Spleen (tissue), 11 donors: ENCODE results near the gene CREM. TPM values are rescaled to one million over a fixed set of nuclear protein-coding genes. Genes with fewer than 3 reads are reported as not detected.

Source experiments
- DNase-seq: peaks from one replicate; pipeline ENCODE4 v3.0.0-alpha.2; 2020
- H3K27ac ChIP-seq, 8 donors: fragments of 200-600 bp; sonication (generic) in 7 of 8; 1 replicate in 4 of 8; 2 replicates in 4 of 8; pipeline versions ENCODE4 v1.5.0 to v1.8.0; 2016 to 2021; ENCODE audit warnings: inconsistent platforms in 4 of 8, mild to moderate bottlenecking in 4 of 8, moderate library complexity in 1 of 8
- H3K27me3 ChIP-seq, 7 donors: fragments of 200-600 bp; sonication (generic) in 6 of 7; replicated peaks in 1 of 7; 1 replicate in 4 of 7; 2 replicates in 3 of 7; pipeline versions ENCODE4 v1.5.0 to v1.8.0; 2016 to 2021; ENCODE audit warnings: inconsistent platforms in 3 of 7, mild to moderate bottlenecking in 1 of 7
- H3K36me3 ChIP-seq, 6 donors: fragments of 200-600 bp; sonication (generic) in 5 of 6; 1 replicate in 4 of 6; 2 replicates in 2 of 6; pipeline versions ENCODE4 v1.5.0 to v1.8.0; 2016 to 2021; ENCODE audit warnings: inconsistent platforms in 2 of 6
- H3K4me1 ChIP-seq, 6 donors: fragments of 200-600 bp; sonication (generic) in 5 of 6; 1 replicate in 3 of 6; 2 replicates in 3 of 6; pipeline versions ENCODE4 v1.5.0 to v1.8.0; 2016 to 2021; ENCODE audit warnings: inconsistent platforms in 3 of 6
- H3K4me3 ChIP-seq, 8 donors: fragments of 200-600 bp; sonication (generic) in 7 of 8; 1 replicate in 4 of 8; 2 replicates in 4 of 8; pipeline versions ENCODE4 v1.5.0 to v1.8.0; 2016 to 2021; ENCODE audit warnings: inconsistent platforms in 4 of 8, mild to moderate bottlenecking in 4 of 8, moderate library complexity in 2 of 8
- H3K9me3 ChIP-seq, 8 donors: fragments of 200-600 bp; sonication (generic) in 7 of 8; 1 replicate in 4 of 8; 2 replicates in 4 of 8; pipeline versions ENCODE4 v1.5.0 to v1.8.0; 2016 to 2021; ENCODE audit warnings: inconsistent platforms in 4 of 8
- POLR2A ChIP-seq, 3 donors: fragments of 450-650 bp; IDR thresholded peaks; one replicate each; pipeline ENCODE4 v1.5.1; 2017; ENCODE audit warnings: antibody characterized with exemption in 3 of 3, mild to moderate bottlenecking in 1 of 3
- POLR2AphosphoS5 ChIP-seq, 3 donors: sonication (generic); formaldehyde crosslinking; IDR thresholded peaks; one replicate each; pipeline ENCODE4 v1.5.1; 2017; ENCODE audit warnings: antibody characterized with exemption in 3 of 3
- whole genome bisulfite sequencing, 5 donors: extraction: QIAGEN DNeasy Blood & Tissue Kit in 3 of 5; methylation state at CpG; one replicate each; pipeline versions ENCODE4 v1.1.5 to v1.1.7; 2013 to 2018; 5-methylcytosine and 5-hydroxymethylcytosine counted together
- intact Hi-C: fragments of 100-400 bp; cut with DNase I; formaldehyde crosslinking; loops from one replicate; pipeline ENCODE4 v1.15.0; 2023; ENCODE audit warnings: low total_unique reads
- polyA plus RNA-seq, 3 donors: library from polyadenylated mRNA; stranded (reverse); fragments of 200-250 nt; gene quantifications; one replicate each; pipeline ENCODE4 v1.2.1, GENCODE V29; 2013
- total RNA-seq, 7 donors: library from RNA; depleted of rRNA in 3 of 7; stranded (reverse); fragments of >200 nt in 3 of 7; fragmentation: NEBNext Ultra II Directional in 4 of 7; extraction: Animal tissue kit (Norgen Biotek cat#: 25700) in 4 of 7; gene quantifications; one replicate each; pipeline versions ENCODE4 v1.1.0 to v1.2.1, GENCODE V29; 2016 to 2021
- TF ChIP-seq, protein P1 (sequence below), 11 experiments: fragments of 200-600 bp in 7 of 11; fragments of 450-650 bp in 4 of 11; sonication (generic) in 4 of 11; IDR thresholded peaks in 8 of 11; conservative IDR thresholded peaks in 3 of 11; 1 replicate in 7 of 11; 2 replicates in 4 of 11; pipeline versions ENCODE4 v1.4.0 to v1.8.0; 2016 to 2021; ENCODE audit warnings: antibody characterized with exemption in 11 of 11, inconsistent platforms in 4 of 11, mild to moderate bottlenecking in 1 of 11
- donor health status: healthy with polysubstance abuse.
- donor health status: DM: no; HTN: no; CAD: no; lungs with moderate emphysema.
- donor health status: DM: no; HTN: no; CAD: no.
- donor health status: Bipolar disorder and iron deficiency.
- donor health status: healthy.
- donor health status: DM: no; HTN: no; CAD: no.
- donor health status: DM: yes; HTN: yes; CAD: no.

CREM gene
- total and polyA plus RNA-seq, 10 donors = 24.8 to 65.4 (median 41.2) TPM

DNA sequence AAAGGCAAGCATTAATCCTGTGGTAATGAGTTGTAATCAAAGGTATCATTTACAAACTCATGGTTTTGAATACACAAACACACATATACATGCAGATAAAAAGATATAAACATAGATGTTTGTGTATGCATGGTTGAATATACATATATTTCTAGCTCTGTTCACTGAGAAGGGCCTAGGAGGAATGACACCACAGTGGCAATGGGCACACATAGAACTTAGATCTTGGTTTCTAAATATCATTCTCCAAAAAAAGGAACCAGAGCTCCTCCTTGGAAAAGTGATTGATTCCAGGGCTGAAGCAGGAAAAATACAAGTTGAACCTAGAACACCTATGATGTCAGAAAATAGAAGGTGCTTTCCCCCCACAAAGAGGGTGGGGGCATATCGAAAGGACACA is 43.4 kb upstream of the CREM start:
- no peak overlapping the region for H3K4me3 ChIP-seq
- no peak for DNase-seq
- H3K27ac ChIP-seq = no peak overlapping the region
- H3K4me1 ChIP-seq = peaks cover 11 to 59% (median 31%) of the 10 kb centered on the region in 6 donors
- intact Hi-C loops = no loop called here
- TF ChIP-seq POLR2A (IDR thresholded peaks at IDR 0.05) (no peak), POLR2AphosphoS5 (IDR thresholded peaks at IDR 0.05) (no peak)
- TF ChIP-seq, protein P1, sequence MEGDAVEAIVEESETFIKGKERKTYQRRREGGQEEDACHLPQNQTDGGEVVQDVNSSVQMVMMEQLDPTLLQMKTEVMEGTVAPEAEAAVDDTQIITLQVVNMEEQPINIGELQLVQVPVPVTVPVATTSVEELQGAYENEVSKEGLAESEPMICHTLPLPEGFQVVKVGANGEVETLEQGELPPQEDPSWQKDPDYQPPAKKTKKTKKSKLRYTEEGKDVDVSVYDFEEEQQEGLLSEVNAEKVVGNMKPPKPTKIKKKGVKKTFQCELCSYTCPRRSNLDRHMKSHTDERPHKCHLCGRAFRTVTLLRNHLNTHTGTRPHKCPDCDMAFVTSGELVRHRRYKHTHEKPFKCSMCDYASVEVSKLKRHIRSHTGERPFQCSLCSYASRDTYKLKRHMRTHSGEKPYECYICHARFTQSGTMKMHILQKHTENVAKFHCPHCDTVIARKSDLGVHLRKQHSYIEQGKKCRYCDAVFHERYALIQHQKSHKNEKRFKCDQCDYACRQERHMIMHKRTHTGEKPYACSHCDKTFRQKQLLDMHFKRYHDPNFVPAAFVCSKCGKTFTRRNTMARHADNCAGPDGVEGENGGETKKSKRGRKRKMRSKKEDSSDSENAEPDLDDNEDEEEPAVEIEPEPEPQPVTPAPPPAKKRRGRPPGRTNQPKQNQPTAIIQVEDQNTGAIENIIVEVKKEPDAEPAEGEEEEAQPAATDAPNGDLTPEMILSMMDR (IDR thresholded peaks at IDR 0.05 in 8 of 11, conservative IDR thresholded peaks at IDR 0.05 in 3 of 11) = no peak
- 93 to 97% (median 97%) methylated on average over 1 of the region's 1 CpG for WGBS, 5 donors
- no peaks in the 10 kb centered on the region for H3K27me3 ChIP-seq
- H3K36me3 ChIP-seq = peaks cover 0 to 35% (median 2%) of the 10 kb centered on the region in 6 donors
- H3K9me3 ChIP-seq = peaks cover 0 to 12% (median 8%) of the 10 kb centered on the region in 8 donors

DNA sequence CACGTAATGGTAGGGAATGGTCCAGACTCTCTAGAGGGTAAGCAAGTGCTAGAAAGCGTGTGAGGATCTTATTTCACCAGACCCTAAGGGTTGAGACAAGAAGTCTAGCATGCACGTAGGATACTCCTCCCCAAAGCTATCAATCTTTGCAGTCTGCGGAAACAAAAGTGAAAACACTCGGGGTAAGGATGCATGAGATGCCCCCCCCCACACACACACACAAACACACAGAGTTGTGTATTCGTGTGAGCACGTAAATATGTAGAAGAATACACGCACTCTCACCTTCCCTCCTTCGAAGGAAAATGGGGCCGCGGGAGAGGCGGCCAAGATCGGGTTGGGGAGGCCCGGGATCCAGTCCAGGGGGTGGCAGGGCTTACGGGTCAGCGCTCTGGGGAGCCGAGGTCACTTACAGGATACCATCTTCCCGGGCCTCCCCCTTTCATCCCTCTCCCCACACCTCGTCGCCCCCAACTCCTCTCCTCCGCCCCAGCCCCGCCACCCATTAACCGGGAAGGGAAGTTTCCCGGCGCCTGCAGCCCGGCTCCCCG is 37.0 kb upstream of the CREM start:
- 0 to 2% (median 1%) methylated on average over 23 to 27 of the region's 27 CpGs for WGBS, 5 donors
- peaks cover 0 to 3% (median 0%) of the 10 kb centered on the region in 7 donors for H3K27me3 ChIP-seq
- H3K9me3 ChIP-seq = peaks cover 0 to 6% (median 0%) of the 10 kb centered on the region in 8 donors
- no peak for DNase-seq
- TF ChIP-seq POLR2AphosphoS5 (IDR thresholded peaks at IDR 0.05) = no peak
- TF ChIP-seq POLR2A (IDR thresholded peaks at IDR 0.05) = no peak
- TF ChIP-seq, protein P1 (IDR thresholded peaks at IDR 0.05 in 8 of 11, conservative IDR thresholded peaks at IDR 0.05 in 3 of 11) = no peak
- intact Hi-C loops = no loop called here
- peak overlapping the region; percentile 92 to 99 (median 96) for H3K27ac ChIP-seq
- H3K36me3 ChIP-seq = no peaks in the 10 kb centered on the region
- H3K4me1 ChIP-seq = peaks cover 23 to 61% (median 54%) of the 10 kb centered on the region in 6 donors
- H3K4me3 ChIP-seq = peak overlapping the region; percentile 80 to 100 (median 94)

DNA sequence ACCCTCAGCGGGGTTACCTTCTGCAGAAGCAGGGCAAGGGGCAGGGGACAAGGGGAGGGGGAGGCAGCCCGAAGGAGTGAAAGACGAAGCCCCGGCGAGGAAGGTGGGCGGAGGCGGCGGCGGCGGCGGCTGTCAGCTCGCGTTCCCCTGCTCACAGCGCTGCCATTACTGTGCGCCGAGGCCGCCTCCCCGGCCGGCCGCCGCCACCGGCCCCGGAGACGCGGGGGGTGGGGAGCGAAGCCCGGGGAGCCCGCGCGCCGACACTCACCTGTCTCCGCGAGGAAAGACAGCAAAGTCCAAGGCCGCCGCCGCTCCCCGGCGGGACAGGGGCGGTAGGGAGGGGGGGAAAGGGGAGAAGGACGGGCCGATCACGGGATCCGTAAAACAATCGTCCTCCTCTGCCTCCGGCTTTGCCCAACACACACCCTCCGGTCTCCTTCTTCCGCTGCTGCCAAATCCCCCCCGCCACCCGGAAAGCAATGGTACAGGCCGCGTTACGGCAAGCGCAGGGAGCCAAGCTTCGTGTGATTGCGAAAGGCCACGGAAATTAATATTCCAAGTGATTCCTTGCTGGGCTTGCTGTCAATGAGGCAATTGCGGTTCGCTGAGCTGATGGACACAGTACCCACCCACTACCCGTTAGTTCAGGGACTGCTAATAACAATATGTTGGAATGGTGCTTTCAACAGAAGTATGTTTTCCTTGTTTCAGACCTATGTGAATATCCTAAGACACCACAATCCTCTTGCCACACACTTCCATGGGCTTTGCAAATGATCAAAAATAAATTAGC is 36.3 kb upstream of the CREM start, which contains the start of gene CUL2:
CUL2 (minus strand) TSS at position 180 of the 793 bp plus-strand sequence. CDS start 19,024 bp downstream, outside the sequence.
- WGBS, 5 donors = 0 to 1% (median 0%) methylated on average over 34 to 59 of the region's 59 CpGs
- no peaks in the 10 kb centered on the region for H3K36me3 ChIP-seq
- H3K4me1 ChIP-seq = peaks cover 23 to 54% (median 51%) of the 10 kb centered on the region in 6 donors
- intact Hi-C loops = no loop called here
- H3K4me3 ChIP-seq = peak within 1 kb of the TSS; percentile 80 to 100 (median 94)
- DNase-seq = peak; percentile 97
- peaks cover 0 to 6% (median 0%) of the 10 kb centered on the region in 8 donors for H3K9me3 ChIP-seq
- H3K27me3 ChIP-seq = peaks cover 0 to 4% (median 0%) of the 10 kb centered on the region in 7 donors
- peak within 1 kb of the TSS; percentile 92 to 99 (median 96) for H3K27ac ChIP-seq
- TF ChIP-seq POLR2AphosphoS5 (IDR thresholded peaks at IDR 0.05) (peak; percentile 83 to 93 (median 92)), POLR2A (IDR thresholded peaks at IDR 0.05) (peak in 1 of 3 donors; percentile 44)
- TF ChIP-seq, protein P1 (IDR thresholded peaks at IDR 0.05 in 8 of 11, conservative IDR thresholded peaks at IDR 0.05 in 3 of 11) = no peak
